Measurements from ENCODE around the gene PTPRF. TPM values are rescaled to one million over a fixed set of nuclear protein-coding genes. Genes with fewer than 3 reads are reported as not detected.

Gene PTPRF
- total RNA-seq (ENCODE audit: low replicate concordance), result 96.6 and 123 TPM in 2 replicates

DNA sequence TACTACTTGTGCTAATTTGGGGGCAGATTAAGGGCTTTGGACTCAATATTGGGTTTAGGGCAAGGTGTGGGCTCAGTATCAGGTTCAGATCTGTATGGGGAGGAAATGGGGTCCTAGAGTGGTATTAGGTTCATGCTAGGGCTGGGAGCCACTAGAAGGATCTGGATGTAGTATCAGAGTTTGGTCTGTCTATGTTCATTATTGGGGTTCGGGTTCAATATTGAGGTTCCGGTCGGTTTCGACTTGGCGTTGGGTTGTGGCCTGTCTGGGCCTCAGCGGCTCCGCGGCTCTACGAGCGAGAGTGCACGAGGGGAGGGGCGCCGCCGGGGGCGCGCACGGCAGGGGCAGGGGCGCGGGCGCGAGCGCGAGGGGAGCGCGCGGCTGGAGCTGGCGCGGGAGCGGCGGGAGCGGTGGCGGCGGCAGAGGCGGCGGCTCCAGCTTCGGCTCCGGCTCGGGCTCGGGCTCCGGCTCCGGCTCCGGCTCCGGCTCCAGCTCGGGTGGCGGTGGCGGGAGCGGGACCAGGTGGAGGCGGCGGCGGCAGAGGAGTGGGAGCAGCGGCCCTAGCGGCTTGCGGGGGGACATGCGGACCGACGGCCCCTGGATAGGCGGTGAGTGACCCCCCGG lies at the start of gene PTPRF:
Gene PTPRF (plus strand): TSS at position 401 of the 624 bp plus-strand sequence. CDS start 14,193 bp downstream, outside the sequence.

Other genes with a start within 250 kb of the PTPRF start
- gene C1orf210, start 245.3 kb upstream of the PTPRF start, total RNA-seq (ENCODE audit: low replicate concordance), result 0.35 TPM in 1 of 2 replicates, not detected in the other
- 3.5 and 6.2 TPM in 2 replicates for gene TIE1, start 229.9 kb upstream of the PTPRF start, total RNA-seq (ENCODE audit: low replicate concordance)
- not detected in 2 replicates for gene MPL, start 193.1 kb upstream of the PTPRF start, total RNA-seq (ENCODE audit: low replicate concordance)
- gene CDC20, start 171.9 kb upstream of the PTPRF start, total RNA-seq (ENCODE audit: low replicate concordance), result 1.1 and 18.9 TPM in 2 replicates
- gene ELOVL1, start 162.9 kb upstream of the PTPRF start, total RNA-seq (ENCODE audit: low replicate concordance), result 38.0 and 56.0 TPM in 2 replicates
- 44.8 and 69.4 TPM in 2 replicates for gene MED8, start 141.1 kb upstream of the PTPRF start, total RNA-seq (ENCODE audit: low replicate concordance)
- gene SZT2, start 141.0 kb upstream of the PTPRF start, total RNA-seq (ENCODE audit: low replicate concordance), result 18.0 and 34.6 TPM in 2 replicates
- gene HYI, start 77.0 kb upstream of the PTPRF start, total RNA-seq (ENCODE audit: low replicate concordance), result 8.4 and 96.7 TPM in 2 replicates
- gene KDM4A, start 119.3 kb downstream of the PTPRF start, total RNA-seq (ENCODE audit: low replicate concordance), result 39.2 and 41.1 TPM in 2 replicates
- 16.8 and 19.3 TPM in 2 replicates for gene ST3GAL3, start 176.7 kb downstream of the PTPRF start, total RNA-seq (ENCODE audit: low replicate concordance)

Measured in smooth muscle cell of the coronary artery (primary cell).